T-helper 1 cell treated with Interleukin-12 subunit alpha and Interleukin-12 subunit beta and Interleukin-4 antibody, amounts not matched to agents 30 ng/mL and 1 ng/mL, for 36 hours (primary cell): Measurements from ENCODE around the gene RELL2. TPM values are rescaled to one million over a fixed set of nuclear protein-coding genes. Genes with fewer than 3 reads are reported as not detected.

ENCODE experiments used
- intact Hi-C: fragments of 100-400 bp; cut with micrococcal nuclease; formaldehyde crosslinking; loops from one replicate; pipeline ENCODE4 v1.15.1; 2024
- total RNA-seq: library from RNA; stranded (reverse); gene quantifications from 2 replicates; pipeline ENCODE4 v1.2.3, GENCODE V29; 2022

The RELL2 gene
- total RNA-seq, 1 donor from 2014 or later: 19.3 TPM

- intact Hi-C loops: no loop called here
Measured at GRCh38 chr5:141641634-141642267, 5.0 kb downstream of the RELL2 start.

GRCh38 chr5:141646026-141646425, 9.2 kb downstream of the RELL2 start:
- intact Hi-C loops: no loop called here

GRCh38 chr5:141647242-141647641, 10.4 kb downstream of the RELL2 start:
- intact Hi-C loops: no loop called here

DNA sequence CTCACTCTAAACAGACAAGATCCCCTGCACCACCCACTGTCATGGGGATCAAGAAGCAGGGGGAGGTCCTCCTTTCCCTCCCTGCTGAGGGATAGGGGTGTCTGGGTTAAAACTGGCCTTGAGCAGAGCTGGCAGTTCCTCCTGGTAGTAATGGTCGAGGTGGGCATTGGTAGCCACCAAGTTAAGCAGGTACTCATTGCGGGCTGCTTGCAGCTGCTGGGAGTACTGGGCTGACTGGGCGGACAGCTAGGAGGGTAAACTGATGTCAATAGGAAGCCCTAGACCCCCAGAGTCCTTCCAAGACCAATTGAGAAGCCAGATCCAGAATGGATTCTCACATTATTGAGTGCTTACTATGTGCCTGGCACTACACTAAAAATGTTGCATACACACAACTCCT, 11.1 kb downstream of the RELL2 start:
- intact Hi-C loops: no loop called here

GRCh38 chr5:141649056-141649688, 12.4 kb downstream of the RELL2 start:
- intact Hi-C loops: no loop called here

- intact Hi-C loops: loop anchor here (5.0 kb wide), 1 partner anchor 457 kb away; the partner anchor contains the start of gene NDFIP1
Measured at GRCh38 chr5:141649972-141650371, 13.2 kb downstream of the RELL2 start.

- intact Hi-C loops: loop anchor here (1.0 to 5.0 kb wide), 8 partner anchors 14 to 456 kb away; partner anchors contain the start of genes HDAC3, NDFIP1, RELL2 and RNF14
Measured at GRCh38 chr5:141650851-141651727, 14.3 kb downstream of the RELL2 start, which contains the start of gene FCHSD1. TSS of gene FCHSD1 (minus strand) at chr5:141651418. CDS start at chr5:141651368, 50 bp downstream.

DNA sequence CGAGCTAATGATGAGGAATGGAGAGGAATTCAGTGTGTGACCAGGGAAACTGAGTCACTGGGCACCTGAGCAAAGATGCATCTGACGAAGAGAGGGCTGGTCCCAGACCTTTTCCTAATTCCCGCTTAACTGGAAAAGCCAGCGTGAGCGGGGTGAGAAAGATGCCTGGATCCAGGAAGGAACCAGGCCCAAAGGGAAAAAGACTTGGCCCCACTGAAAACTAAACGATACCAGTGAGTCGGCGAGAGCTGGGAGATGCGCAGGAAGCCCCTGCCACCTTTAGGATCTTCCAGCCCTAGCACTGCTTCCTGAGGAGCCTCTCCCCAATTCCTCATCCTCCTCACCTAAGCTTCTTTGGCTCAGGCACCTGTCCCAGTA, 14.9 kb downstream of the RELL2 start:
- intact Hi-C loops: loop anchor here (1.0 to 5.0 kb wide), 8 partner anchors 14 to 456 kb away; partner anchors contain the start of genes HDAC3, NDFIP1, RELL2 and RNF14

- intact Hi-C loops: loop anchor here (5.0 kb wide), 1 partner anchor 453 kb away; the partner anchor contains the start of gene NDFIP1
Measured at GRCh38 chr5:141654298-141654697, 17.5 kb downstream of the RELL2 start.

- intact Hi-C loops: no loop called here
Measured at GRCh38 chr5:141655020-141655419, 18.2 kb downstream of the RELL2 start.

DNA sequence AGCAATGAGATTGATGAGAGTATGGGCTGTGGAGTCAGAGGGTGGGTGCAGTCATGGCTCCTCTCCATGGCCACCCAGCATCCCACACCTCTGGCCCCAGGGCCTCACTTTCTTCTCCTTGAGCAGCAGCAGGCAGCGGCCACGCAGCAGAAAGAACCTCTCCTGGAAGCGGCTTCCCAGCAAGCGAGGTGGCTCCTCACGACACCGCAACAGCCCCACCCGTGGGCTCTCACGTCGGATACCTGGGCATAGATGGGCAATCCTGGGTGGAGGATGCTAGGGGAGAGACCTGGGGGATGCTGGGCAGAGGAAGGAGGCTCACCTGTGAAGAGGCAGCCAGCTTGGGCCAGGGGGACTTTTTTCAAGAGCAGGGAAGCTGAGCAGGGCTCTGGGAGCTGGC, 19.6 kb downstream of the RELL2 start:
- intact Hi-C loops: no loop called here

DNA sequence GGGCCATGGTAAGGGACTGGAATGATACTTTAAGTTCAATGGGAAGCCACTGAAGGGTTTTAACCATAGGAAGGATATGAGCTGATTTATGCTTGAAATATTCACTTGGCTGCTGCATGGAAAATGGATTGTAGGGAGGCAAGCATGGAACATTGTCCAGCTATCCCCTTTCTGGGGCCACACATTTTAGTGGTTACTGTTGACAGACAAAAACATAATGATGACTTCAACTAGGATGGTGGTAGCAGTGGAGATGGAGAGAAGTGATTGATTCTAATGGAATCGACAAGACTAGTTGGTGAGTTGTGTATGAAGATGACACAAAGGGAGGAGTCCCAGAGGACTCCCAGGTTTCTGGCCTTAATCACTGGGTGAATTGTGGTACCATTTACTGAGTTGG, 20.6 kb downstream of the RELL2 start:
- intact Hi-C loops: no loop called here

GRCh38 chr5:141657937-141658545, 21.2 kb downstream of the RELL2 start:
- intact Hi-C loops: no loop called here

- intact Hi-C loops: no loop called here
Measured at GRCh38 chr5:141662028-141662427, 25.2 kb downstream of the RELL2 start.

- intact Hi-C loops: no loop called here
Measured at GRCh38 chr5:141663506-141663905, 26.7 kb downstream of the RELL2 start.

GRCh38 chr5:141664733-141665461, 28.1 kb downstream of the RELL2 start:
- intact Hi-C loops: loop anchor here (1.0 to 2.0 kb wide), 9 partner anchors 14 to 304 kb away; partner anchors contain the start of genes FCHSD1 and RNF14

DNA sequence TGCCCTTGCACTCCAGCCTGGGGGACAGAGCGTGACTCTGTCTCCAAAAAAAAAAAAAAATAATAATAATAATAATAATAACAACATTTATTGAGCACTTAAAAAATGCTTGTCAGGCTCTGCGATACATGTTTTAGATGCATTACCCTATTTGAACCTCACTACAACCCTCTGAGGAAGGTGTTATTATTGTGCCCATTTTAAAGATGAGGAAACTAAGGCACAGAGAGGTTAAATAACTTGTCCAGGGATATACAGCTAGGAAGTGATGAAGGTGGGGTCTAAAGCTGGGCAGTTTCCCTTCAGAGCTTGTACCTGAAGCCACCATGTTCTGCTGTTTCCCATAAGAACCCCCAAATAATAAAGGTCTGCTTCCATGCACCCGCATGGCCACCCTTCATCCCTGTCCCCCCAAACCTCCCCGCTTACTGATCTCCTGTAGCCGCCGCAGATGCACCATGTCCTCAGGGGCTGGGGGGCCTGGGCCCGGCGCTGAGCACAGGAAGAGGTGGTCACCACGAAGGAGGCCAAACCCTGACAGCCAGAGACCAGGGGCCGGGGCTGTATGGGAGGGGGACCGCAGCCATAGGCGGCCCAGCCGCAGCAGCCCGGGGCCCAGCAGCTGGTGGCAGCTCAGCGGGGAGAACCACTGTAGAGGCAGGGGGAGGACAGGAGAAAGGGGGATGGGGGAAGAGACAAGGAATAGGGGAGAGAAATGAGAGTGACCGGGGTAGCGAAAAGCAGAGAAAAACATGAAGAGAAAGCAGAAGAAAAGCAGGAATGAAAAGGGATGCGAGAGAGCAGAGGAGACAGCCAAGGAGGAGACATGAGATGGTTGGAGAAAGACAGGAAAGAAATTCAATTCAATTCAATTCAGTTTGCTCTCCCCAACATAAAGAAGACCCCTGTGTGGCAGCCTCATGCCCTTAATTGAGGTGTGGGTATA, 29.5 kb downstream of the RELL2 start:
- intact Hi-C loops: loop anchor here (1.0 to 2.0 kb wide), 9 partner anchors 15 to 303 kb away; partner anchors contain the start of genes FCHSD1 and RNF14

- intact Hi-C loops: no loop called here
Measured at GRCh38 chr5:141668601-141669265, 31.9 kb downstream of the RELL2 start.

GRCh38 chr5:141669520-141669919, 32.7 kb downstream of the RELL2 start:
- intact Hi-C loops: no loop called here
